Activated CD8-positive, alpha-beta T cell treated with anti-CD3 and anti-CD28 coated beads for 36 hours (primary cell): Measurements from ENCODE around the gene CMKLR1. TPM values are rescaled to one million over a fixed set of nuclear protein-coding genes. Genes with fewer than 3 reads are reported as not detected.

Experiments
- ATAC-seq: fragments of 200-7000 bp; cut with Tn5 transposase; one replicate; pipeline ENCODE4 v1.10.0; 2021; ENCODE audit warnings: mild to moderate bottlenecking, moderate library complexity
- CTCF ChIA-PET: fragments of 350-600 bp; sonication (Branson Sonifier 250); formaldehyde crosslinking; loops from one replicate; lab custom pipeline; 2021; ENCODE audit warnings: antibody characterized with exemption; lab: Charles Lee
- POLR2A ChIA-PET: fragments of 350-600 bp; sonication (Branson Sonifier 250); formaldehyde crosslinking; loops from one replicate; lab custom pipeline; 2021; ENCODE audit warnings: antibody characterized with exemption; lab: Charles Lee
- DNase-seq: peaks from one replicate; pipeline ENCODE4 v3.0.0-alpha.2; 2020
- H3K27ac Mint-ChIP-seq: one replicate; pipeline ENCODE4 v1.8.0; 2021; ENCODE audit warnings: mild to moderate bottlenecking, mixed read lengths
- H3K27me3 Mint-ChIP-seq: one replicate; pipeline ENCODE4 v1.8.0; 2021; ENCODE audit warnings: mixed read lengths
- H3K36me3 Mint-ChIP-seq: one replicate; pipeline ENCODE4 v1.8.0; 2021; ENCODE audit warnings: low read depth, mixed read lengths
- H3K4me1 Mint-ChIP-seq: one replicate; pipeline ENCODE4 v1.8.0; 2021; ENCODE audit warnings: low read depth, mixed read lengths
- H3K4me3 Mint-ChIP-seq: one replicate; pipeline ENCODE4 v1.8.0; 2021; ENCODE audit warnings: mild to moderate bottlenecking, moderate library complexity, mixed read lengths
- H3K9me3 Mint-ChIP-seq: one replicate; pipeline ENCODE4 v1.8.0; 2021; ENCODE audit warnings: mixed read lengths
- intact Hi-C: fragments of 100-400 bp; cut with micrococcal nuclease; formaldehyde crosslinking; loops from one replicate; pipeline ENCODE4 v1.10.0; 2022
- total RNA-seq, 2 experiments: library from RNA; stranded (reverse); gene quantifications; one replicate each; pipeline ENCODE4 v1.2.3, GENCODE V29; 2021
- TF ChIP-seq, protein P1 (sequence below): fragments of 200-600 bp; IDR thresholded peaks from one replicate; pipeline ENCODE4 v1.8.0; 2022; ENCODE audit warnings: antibody characterized with exemption, mild to moderate bottlenecking

The CMKLR1 gene
- total RNA-seq, 2 experiments from 2014 or later, result not detected

DNA sequence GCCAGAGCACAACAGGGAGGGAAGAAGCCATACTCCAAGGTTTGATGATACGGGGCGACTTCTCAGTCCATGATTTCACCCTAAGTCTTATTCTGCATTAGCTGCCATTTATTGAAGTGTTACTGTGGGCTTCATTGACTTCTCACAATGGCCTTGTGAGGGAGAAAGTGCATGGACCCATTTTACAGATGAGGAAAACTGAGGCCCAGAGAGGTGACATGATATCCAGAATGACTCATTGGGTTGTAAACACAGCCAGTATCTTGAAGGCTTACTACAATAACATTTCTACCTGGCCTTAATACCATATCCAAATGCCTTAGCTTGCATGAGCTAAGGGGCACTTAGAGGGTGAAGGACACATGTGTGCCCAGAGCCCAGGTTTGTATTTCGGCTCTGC, 100.6 kb downstream of the CMKLR1 start:
- CTCF ChIA-PET, result interaction anchor here (0.8 to 2.5 kb wide), 4 partner anchors 49 to 273 kb away, joined by 3 to 6 read pairs (median 4); no protein-coding TSS in a partner anchor

More for the DNA sequence above, 100.6 kb downstream of the CMKLR1 start:
- DNase-seq (no peak), ATAC-seq (no peak)
- H3K9me3 Mint-ChIP-seq, result no peaks in the 10 kb centered on the region
- peaks cover 19% of the 10 kb centered on the region for H3K27me3 Mint-ChIP-seq
- TF ChIP-seq, protein P1, sequence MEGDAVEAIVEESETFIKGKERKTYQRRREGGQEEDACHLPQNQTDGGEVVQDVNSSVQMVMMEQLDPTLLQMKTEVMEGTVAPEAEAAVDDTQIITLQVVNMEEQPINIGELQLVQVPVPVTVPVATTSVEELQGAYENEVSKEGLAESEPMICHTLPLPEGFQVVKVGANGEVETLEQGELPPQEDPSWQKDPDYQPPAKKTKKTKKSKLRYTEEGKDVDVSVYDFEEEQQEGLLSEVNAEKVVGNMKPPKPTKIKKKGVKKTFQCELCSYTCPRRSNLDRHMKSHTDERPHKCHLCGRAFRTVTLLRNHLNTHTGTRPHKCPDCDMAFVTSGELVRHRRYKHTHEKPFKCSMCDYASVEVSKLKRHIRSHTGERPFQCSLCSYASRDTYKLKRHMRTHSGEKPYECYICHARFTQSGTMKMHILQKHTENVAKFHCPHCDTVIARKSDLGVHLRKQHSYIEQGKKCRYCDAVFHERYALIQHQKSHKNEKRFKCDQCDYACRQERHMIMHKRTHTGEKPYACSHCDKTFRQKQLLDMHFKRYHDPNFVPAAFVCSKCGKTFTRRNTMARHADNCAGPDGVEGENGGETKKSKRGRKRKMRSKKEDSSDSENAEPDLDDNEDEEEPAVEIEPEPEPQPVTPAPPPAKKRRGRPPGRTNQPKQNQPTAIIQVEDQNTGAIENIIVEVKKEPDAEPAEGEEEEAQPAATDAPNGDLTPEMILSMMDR, result no peak
- intact Hi-C loops, result no loop called here
- no peaks in the 10 kb centered on the region for H3K36me3 Mint-ChIP-seq
- H3K27ac Mint-ChIP-seq, result no peak overlapping the region
- POLR2A ChIA-PET, result no interaction called here
- H3K4me1 Mint-ChIP-seq, result no peaks in the 10 kb centered on the region
- H3K4me3 Mint-ChIP-seq, result no peak overlapping the region

Other genes starting within 250 kb of the CMKLR1 start
- not detected for gene WSCD2, start 210.0 kb downstream of the CMKLR1 start, total RNA-seq
- gene FICD, start 176.0 kb upstream of the CMKLR1 start, total RNA-seq, result 1 to 10 TPM; 3.4 to 3.9 TPM
- 10 to 100 TPM; 80.1 to 81.4 TPM for gene SART3, start 221.9 kb upstream of the CMKLR1 start, total RNA-seq
- gene ISCU, start 223.3 kb upstream of the CMKLR1 start, total RNA-seq, result 10 to 100 TPM; 69.4 to 70.5 TPM